Adipose tissue (tissue), 3 donors: ENCODE measurements around the gene SPSB3. TPM values are rescaled to one million over a fixed set of nuclear protein-coding genes. Genes with fewer than 3 reads are reported as not detected.

Experiments
- H3K27ac ChIP-seq: one replicate; pipeline ENCODE4 v1.5.1; 2013; ENCODE audit warnings: low read depth, low read length
- WGBS, 3 donors: extraction: QIAGEN DNeasy Blood & Tissue Kit; methylation state at CpG; one replicate each; pipeline ENCODE4 v1.1.7; 2013; 5-methylcytosine and 5-hydroxymethylcytosine counted together
- polyA plus RNA-seq, 3 donors: library from polyadenylated mRNA; stranded (reverse); fragments of 200-250 nt; gene quantifications; one replicate each; pipeline ENCODE4 v1.2.3, GENCODE V29; 2013
- donor health status: healthy with polysubstance abuse.
- donor health status: Bipolar disorder and iron deficiency.
- donor health status: healthy.

The SPSB3 gene
- polyA plus RNA-seq, 3 donors, result 73.8 to 87.2 (median 76.2) TPM

DNA sequence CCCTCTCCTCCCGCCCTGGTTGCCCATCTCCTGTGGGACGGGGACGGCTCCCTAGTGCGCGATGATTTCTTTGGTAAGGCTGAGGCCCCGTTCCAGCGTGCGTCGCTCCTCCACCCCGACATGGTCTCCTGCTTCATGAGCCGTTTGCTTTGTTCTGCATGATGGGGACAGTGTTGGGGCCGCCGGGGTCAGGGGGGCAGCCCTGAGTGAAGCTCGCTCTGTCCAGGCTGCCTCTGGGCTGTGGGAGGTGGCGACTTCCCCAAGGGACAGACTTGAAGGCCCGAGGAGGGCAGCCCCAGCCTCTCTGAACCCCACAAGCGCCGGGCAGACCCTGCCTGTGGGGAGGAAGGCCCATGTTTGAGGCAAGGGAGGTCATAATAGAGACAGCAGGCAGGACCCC lies 23.4 kb downstream of the SPSB3 start:
- no peak overlapping the region for H3K27ac ChIP-seq
- WGBS, 3 donors, result 92 to 95% (median 93%) methylated on average over 18 of the region's 18 CpGs

DNA sequence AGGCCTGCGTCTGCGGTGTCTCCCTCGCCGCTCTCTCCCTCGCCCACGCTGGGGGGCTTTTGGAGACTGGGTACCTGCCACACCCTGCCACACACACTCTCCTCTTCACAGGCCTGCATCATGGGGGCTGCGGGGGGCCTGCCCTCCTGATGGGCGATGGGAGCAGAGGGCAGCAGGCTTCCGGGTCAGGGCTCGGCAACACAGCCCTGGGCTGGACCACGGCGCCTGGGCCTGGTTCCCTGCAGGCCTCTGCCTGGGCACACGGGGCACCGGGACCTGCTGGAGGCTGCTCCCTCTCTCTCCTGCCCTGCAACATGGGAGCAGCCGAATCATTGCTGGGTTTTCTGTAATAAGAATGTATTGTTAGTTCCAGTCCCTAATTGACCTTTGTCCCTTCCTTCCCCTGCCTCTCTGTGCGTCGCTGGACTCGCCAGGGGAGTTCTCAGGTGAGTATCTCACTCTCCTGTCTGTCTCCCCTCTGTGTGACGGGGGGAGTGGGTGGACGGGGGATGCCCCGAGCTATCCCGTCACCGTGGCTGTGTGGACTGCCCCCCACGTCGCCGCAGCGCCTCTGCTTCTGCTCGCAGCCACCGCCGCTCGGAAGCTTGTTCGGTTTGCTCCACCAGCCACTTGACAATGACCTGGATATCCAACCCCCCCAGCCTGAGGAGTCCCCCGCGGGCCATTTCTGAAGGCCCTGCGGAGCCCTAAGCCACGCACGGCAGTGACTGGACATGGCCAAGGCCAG lies 24.5 kb downstream of the SPSB3 start:
- H3K27ac ChIP-seq, result no peak overlapping the region
- 86 to 95% (median 91%) methylated on average over 33 to 37 of the region's 37 CpGs for WGBS, 3 donors

DNA sequence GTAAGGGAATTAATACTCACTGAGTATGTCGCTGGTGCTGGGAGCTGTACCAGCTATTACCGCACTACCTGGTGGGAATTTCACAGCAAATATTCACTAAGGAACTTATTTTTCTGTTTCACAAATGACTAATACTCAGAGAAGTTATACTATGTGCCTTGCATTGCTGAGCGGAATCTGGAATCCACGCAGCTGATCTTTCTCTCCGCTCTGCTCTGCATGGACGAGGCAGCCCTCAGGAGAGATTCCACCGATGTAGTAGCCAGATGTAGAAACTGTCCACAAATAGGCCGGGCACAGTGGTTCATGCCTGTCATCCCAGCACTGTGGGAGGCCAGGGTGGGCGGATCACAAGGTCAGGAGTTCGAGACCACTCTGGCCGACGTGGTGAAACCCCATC lies 28.2 kb downstream of the SPSB3 start:
- WGBS, 3 donors, result 89 to 96% (median 96%) methylated on average over 12 of the region's 12 CpGs
- H3K27ac ChIP-seq, result no peak overlapping the region

DNA sequence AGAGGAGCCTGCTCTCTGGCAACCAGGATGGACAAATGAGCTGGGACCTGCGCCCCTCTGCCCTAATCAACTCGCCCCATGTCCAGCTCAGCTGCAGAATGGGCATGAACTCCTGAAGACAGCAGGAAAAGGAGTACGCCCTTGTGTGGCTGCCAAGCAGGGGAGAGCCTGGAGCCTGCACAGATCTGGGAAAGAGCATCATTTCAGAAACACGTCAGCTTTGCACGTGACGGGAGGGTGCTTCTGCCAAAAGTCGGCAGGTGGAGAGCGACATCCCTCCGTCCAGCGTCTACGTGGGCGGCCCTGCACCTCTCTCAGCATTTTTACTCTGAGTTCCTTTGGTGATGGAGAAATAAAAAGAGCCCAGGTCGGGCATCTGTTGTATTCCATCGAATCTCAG lies 29.5 kb downstream of the SPSB3 start:
- 93 to 96% (median 94%) methylated on average over 14 of the region's 14 CpGs for WGBS, 3 donors
- no peak overlapping the region for H3K27ac ChIP-seq

GRCh38 chr16:1751946-1752345 lies 30.4 kb downstream of the SPSB3 start:
- 93 to 95% (median 95%) methylated on average over 16 of the region's 16 CpGs for WGBS, 3 donors
- H3K27ac ChIP-seq, result no peak overlapping the region

- no peak overlapping the region for H3K27ac ChIP-seq
- WGBS, 3 donors, result 95 to 96% (median 96%) methylated on average over 29 of the region's 29 CpGs
Observed at GRCh38 chr16:1749152-1750117, 32.9 kb downstream of the SPSB3 start.

DNA sequence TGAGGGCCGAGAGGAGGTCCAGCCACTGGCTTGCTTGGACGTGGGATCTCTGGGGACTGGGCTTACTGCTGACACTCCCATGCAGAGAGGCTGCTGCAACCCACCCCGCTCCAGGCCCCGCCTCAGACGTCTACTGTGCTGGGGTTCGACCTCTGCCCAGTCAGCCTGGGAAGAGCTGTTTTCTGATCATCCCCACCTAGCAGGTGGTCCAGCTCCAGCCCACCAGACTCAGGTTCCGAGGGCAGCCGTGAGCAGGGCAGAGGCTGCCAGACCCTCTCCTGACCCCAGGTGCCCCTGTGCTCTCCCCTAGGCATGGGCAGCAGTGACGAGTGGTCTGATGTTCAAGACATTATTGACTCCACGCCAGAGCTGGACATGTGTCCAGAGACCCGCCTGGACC lies 34.4 kb downstream of the SPSB3 start:
- WGBS, 3 donors, result 82 to 84% (median 83%) methylated on average over 11 of the region's 11 CpGs
- no peak overlapping the region for H3K27ac ChIP-seq

DNA sequence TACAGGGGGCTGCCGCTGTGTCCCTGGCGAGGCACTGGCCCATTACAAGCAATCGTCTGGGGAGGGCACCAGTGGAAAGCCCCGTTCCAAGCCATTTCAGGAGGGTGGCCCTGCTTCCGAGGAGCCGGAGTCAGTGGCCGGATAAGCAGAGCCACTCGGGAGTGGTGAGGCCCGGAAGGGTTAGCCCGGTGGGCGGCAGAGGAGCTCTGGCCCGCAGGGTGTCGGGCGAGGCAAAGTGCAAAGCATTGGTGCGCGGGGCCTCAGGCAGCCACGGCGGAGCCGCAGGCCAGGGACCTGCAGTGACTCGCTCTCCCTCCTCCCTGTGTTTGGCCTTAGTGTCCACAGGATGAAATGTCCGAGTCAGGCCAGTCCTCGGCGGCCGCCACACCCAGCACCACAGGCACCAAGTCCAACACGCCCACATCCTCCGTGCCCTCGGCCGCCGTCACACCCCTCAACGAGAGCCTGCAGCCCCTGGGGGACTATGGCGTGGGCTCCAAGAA lies 35.6 kb downstream of the SPSB3 start:
- 90 to 93% (median 93%) methylated on average over 30 to 31 of the region's 31 CpGs for WGBS, 3 donors
- H3K27ac ChIP-seq, result no peak overlapping the region

GRCh38 chr16:1745900-1746692 lies 36.3 kb downstream of the SPSB3 start:
- WGBS, 3 donors, result 94 to 95% (median 95%) methylated on average over 28 to 29 of the region's 29 CpGs
- no peak overlapping the region for H3K27ac ChIP-seq

- H3K27ac ChIP-seq, result no peak overlapping the region
- WGBS, 3 donors, result 89 to 93% (median 92%) methylated on average over 25 of the region's 25 CpGs
Observed at GRCh38 chr16:1745181-1745899, 37.0 kb downstream of the SPSB3 start.

DNA sequence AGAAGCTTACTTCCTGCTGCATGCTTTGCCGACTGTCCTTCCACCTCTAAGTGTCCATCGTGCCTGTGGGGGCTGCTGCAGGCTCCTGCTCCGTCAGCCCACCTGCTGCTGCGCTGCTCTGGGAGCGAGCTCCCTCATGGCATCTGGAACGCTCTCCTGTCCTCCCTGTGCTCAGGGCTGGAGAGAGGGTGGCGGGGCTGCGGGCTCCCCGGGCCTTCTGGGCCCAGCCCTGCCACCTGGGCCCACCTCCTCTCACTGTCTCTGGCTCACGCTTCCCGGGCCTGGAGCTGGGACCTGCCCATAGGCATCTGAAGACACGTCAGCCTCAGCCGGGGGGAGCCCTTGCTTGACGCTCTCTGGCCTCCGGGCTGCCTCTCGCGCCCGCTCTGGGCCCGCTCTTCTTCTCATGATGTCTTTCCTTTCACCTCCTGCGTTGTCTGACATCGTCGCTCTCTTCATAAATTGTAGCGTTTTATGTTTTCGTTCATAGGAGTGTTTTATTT lies 38.0 kb downstream of the SPSB3 start:
- 89 to 93% (median 92%) methylated on average over 23 to 24 of the region's 24 CpGs for WGBS, 3 donors
- H3K27ac ChIP-seq, result no peak overlapping the region

DNA sequence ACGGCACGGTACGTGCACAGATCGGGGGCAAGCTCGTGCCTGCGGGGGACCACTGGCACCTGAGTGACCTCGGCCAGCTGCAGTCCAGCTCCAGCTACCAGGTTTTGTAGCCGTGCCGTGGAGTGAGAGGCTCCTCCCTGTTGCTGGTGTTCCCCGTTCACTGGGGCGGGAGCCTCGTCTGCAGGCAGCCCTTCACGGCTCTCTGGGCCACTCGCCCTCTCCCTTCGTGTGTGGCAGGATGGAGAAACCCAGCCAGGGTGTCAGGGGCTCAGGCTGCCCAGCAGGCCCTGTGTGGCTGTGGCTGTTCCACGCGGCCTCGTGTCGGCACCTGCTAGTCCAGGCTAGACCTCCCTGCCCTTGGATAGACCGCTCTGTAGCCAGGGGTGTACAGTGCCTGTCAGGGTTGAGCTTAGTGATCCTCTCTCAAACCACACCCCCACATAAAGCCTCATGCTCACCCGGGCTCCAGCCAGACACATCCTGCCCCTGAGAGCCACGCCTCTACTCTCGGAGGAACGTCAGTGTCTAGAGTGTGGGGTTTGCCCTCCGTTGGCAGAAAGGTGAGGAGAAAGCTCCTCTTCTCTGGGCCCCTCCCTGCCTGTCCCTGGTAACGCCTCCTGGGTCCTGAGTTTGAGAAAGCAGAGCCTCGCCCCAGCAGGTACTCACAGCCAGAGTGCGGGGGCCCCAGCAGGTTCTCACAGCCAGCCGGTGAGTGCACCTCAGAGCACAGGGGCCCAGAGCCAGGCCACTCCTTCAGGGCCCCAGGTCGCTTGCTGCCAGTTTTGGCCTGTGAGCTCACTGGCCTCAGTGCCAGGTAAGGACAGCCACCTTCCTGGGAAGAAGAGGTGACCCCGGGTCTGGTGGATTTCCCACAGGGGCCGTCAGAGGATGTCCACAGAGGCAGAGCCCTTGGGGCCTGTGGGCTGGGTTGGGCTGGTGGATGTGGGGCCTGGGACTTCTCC lies 38.7 kb downstream of the SPSB3 start:
- no peak overlapping the region for H3K27ac ChIP-seq
- WGBS, 3 donors, result 88 to 92% (median 91%) methylated on average over 32 of the region's 32 CpGs

DNA sequence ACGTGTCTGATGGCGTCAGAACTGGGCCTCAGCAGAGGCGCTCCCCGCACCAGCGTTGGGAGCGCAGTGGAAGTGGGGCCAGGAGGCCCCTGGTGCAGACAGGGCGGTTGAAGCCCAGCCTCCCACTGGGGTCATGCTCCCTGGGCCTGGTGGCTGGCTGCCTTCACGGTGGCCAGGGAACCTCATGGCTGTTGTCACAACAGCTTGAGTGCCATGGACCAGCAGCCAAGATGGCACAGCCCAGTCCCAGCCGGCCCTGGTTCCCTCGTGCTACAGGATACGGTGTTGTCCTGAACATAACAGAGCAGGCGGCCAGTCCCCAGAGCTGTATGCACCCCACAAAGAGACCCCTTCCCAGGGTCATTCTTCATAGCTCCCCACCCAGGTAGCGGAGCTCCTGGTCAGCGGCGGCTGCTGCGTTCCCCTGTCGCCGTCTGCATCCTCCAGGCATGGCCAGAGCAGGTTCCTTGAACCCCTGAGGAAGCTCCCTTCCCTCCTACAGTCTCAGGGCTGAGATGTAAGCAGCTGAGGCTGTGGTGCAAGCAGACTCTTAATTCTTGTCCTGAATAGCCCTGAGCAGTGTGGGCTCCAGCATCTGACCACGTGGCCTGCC lies 40.7 kb downstream of the SPSB3 start:
- no peak overlapping the region for H3K27ac ChIP-seq
- WGBS, 3 donors, result 91 to 95% (median 94%) methylated on average over 16 to 19 of the region's 19 CpGs

- 90 to 93% (median 93%) methylated on average over 29 to 30 of the region's 30 CpGs for whole genome bisulfite sequencing, 3 donors
- H3K27ac ChIP-seq, result no peak overlapping the region
Observed at GRCh38 chr16:1740781-1741490, 41.4 kb downstream of the SPSB3 start.

DNA sequence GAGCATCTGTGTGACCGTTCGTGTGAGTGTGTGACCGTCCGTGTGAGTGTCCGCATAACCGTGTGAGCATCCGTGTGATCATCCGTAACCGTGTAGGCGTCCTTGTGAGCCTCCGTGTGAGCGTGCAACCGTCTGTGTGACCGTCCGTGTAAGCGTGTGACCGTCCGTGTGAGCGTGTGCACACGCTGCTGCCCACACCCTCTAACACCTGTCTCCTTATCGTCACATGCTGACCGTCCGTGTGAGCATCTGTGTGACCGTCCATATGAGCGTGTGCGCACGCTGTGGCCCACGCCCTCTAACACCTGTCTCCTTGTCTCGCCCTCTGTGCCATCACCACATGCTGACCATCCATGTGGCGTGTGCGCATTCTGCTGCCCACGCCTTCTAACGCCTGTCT lies 42.1 kb downstream of the SPSB3 start:
- H3K27ac ChIP-seq, result no peak overlapping the region
- 97 to 98% (median 97%) methylated on average over 33 of the region's 33 CpGs for WGBS, 3 donors

DNA sequence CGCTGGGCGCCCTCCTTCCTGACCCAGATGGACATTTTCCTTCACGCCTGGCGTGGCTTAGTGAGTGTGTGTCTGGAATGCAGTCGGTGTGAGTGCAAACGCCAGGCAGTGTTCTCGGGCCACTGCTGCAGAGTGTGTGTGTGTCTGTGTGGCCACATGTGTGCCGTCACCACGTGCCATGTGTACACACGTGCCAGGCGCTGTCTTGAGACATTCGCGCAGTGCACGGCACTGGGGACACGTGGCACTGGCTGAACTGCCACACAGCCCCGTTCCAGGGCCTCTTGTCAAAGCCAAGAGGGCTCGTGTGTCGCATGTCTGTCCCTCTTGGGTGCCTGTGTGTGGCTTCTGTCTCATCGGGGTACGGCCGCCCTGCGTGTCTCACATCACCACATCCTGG lies 47.6 kb downstream of the SPSB3 start:
- no peak overlapping the region for H3K27ac ChIP-seq
- 97 to 99% (median 98%) methylated on average over 22 of the region's 22 CpGs for WGBS, 3 donors
